HepG2 (cell line): Measurements from ENCODE around the gene PLIN5. TPM values are rescaled to one million over a fixed set of nuclear protein-coding genes. Genes with fewer than 3 reads are reported as not detected.
A peak's percentile ranks its signal among the peaks of the same experiment; 100 is the strongest.

Experiments
- CREB1 ChIP-seq, 2 experiments: fragments of 450-650 bp in 1 of 2; IDR thresholded peaks; 2 replicates each; pipeline ENCODE4 v1.6.1; 2016 to 2017; ENCODE audit warnings: control low read depth in 1 of 2, mild to moderate bottlenecking in 1 of 2, missing compliant biosample characterization in 1 of 2, missing genetic modification characterization in 1 of 2
- DR1 ChIP-seq: sonication (generic); formaldehyde crosslinking; IDR thresholded peaks from 2 replicates; pipeline ENCODE4 v1.8.0; 2021; ENCODE audit warnings: mild to moderate bottlenecking, missing genetic modification reagents, inconsistent platforms
- KLF9 ChIP-seq: IDR thresholded peaks from 2 replicates; pipeline ENCODE4 v1.6.1; 2016; ENCODE audit warnings: low read depth
- TBX2 ChIP-seq: sonication (generic); formaldehyde crosslinking; IDR thresholded peaks from 2 replicates; pipeline ENCODE4 v1.5.0; 2020; ENCODE audit warnings: missing genetic modification reagents, mild to moderate bottlenecking, borderline replicate concordance
- ZSCAN31 ChIP-seq: sonication (generic); formaldehyde crosslinking; IDR thresholded peaks from 2 replicates; pipeline ENCODE4 v1.5.0; 2020; ENCODE audit warnings: low read depth, mild to moderate bottlenecking, missing genetic modification reagents
- polyA plus RNA-seq, 8 experiments: library from polyadenylated mRNA; depleted of rRNA in 3 of 8; stranded (reverse) in 7 of 8; unstranded in 1 of 8; fragments of >200 nt; fragmentation: Illumina TruSeq in 4 of 8; extraction: Trizol in 4 of 8; gene quantifications; 2 replicates each; pipeline versions ENCODE4 v1.2.1 to v1.2.3, GENCODE V29; 2011 to 2016; ENCODE audit warnings: low read depth in 4 of 8, missing spikeins in 1 of 8, mixed read lengths in 1 of 8; ENCODE audit not compliant: insufficient read depth in 1 of 8
- total RNA-seq, 5 experiments: library from RNA; depleted of rRNA; stranded (reverse); fragments of >200 nt; fragmentation: Illumina TruSeq; extraction: Trizol; gene quantifications; 2 replicates each; pipeline ENCODE4 v1.2.3, GENCODE V29; 2016; ENCODE audit warnings: low read depth in 1 of 5
- TF ChIP-seq, protein P1 (sequence below): IDR thresholded peaks from 2 replicates; pipeline ENCODE4 v1.6.1; 2016
- TF ChIP-seq, protein P2 (sequence below): sonication (generic); formaldehyde crosslinking; IDR thresholded peaks from 2 replicates; pipeline ENCODE4 v1.4.0; 2020; ENCODE audit warnings: missing genetic modification reagents, borderline replicate concordance
- TF ChIP-seq, protein P3 (sequence below): sonication (generic); formaldehyde crosslinking; conservative IDR thresholded peaks from 2 replicates; pipeline ENCODE4 v1.4.0; 2020; ENCODE audit warnings: missing genetic modification reagents

Gene PLIN5
- total and polyA plus RNA-seq, 2 of the 13 experiments (the other 11 are each of a cell fraction or from before 2014, with no cell fraction given) = 1.8 to 4.8 TPM

DNA sequence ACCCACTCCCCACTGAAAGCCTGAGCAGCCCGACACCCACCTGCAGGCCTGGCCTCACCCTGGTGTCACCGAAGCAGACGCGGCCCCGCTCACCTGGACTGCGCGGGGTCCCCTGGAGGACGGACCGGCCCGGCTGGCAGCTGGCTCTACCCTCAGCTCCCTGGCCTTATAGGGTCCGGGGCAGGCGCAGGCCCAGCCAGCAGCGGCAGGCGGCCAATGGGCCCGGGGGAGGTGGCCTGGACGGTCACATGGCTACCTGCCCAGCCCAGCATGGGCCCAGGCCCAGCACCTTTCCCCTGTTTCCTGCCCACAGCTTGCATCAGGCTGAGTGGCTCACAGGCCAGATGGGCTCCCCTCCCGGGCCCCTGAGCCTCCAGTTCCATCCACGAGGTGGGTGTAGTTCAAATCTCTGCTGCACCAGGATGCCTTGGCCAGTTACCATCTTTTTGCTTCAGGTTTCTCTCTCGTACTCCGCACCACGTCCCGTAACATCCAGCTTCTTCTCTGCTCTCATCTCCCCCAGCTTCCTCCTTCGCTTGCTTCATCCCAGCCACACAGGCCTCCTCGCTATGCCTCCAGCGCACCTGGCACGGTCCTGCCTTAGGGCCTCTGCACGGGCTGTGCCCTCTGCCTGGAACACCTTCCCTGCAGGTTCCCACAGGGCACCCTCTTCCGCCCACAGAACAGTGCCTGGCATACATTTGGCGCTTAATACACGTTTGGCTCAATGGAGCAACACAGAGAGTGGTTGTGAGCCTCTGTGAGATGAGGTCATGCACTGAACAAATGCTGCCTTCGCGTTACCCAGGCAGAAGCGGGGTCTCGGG lies 16.5 kb downstream of the PLIN5 start, which contains the start of gene PLIN4 (continued):
- TF ChIP-seq, protein P1, sequence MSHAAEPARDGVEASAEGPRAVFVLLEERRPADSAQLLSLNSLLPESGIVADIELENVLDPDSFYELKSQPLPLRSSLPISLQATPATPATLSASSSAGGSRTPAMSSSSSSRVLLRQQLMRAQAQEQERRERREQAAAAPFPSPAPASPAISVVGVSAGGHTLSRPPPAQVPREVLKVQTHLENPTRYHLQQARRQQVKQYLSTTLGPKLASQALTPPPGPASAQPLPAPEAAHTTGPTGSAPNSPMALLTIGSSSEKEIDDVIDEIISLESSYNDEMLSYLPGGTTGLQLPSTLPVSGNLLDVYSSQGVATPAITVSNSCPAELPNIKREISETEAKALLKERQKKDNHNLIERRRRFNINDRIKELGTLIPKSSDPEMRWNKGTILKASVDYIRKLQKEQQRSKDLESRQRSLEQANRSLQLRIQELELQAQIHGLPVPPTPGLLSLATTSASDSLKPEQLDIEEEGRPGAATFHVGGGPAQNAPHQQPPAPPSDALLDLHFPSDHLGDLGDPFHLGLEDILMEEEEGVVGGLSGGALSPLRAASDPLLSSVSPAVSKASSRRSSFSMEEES = peak; percentile 74
- no peak; the same call in 1 of the 2 replicates for TF ChIP-seq TBX2 (CRISPR knock-in tag)
- TF ChIP-seq, protein P2, sequence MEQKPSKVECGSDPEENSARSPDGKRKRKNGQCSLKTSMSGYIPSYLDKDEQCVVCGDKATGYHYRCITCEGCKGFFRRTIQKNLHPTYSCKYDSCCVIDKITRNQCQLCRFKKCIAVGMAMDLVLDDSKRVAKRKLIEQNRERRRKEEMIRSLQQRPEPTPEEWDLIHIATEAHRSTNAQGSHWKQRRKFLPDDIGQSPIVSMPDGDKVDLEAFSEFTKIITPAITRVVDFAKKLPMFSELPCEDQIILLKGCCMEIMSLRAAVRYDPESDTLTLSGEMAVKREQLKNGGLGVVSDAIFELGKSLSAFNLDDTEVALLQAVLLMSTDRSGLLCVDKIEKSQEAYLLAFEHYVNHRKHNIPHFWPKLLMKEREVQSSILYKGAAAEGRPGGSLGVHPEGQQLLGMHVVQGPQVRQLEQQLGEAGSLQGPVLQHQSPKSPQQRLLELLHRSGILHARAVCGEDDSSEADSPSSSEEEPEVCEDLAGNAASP (CRISPR knock-in tag) = 0 out of 2 replicates have a peak, but pooled peaks have one; percentile 18
- TF ChIP-seq, protein P3, sequence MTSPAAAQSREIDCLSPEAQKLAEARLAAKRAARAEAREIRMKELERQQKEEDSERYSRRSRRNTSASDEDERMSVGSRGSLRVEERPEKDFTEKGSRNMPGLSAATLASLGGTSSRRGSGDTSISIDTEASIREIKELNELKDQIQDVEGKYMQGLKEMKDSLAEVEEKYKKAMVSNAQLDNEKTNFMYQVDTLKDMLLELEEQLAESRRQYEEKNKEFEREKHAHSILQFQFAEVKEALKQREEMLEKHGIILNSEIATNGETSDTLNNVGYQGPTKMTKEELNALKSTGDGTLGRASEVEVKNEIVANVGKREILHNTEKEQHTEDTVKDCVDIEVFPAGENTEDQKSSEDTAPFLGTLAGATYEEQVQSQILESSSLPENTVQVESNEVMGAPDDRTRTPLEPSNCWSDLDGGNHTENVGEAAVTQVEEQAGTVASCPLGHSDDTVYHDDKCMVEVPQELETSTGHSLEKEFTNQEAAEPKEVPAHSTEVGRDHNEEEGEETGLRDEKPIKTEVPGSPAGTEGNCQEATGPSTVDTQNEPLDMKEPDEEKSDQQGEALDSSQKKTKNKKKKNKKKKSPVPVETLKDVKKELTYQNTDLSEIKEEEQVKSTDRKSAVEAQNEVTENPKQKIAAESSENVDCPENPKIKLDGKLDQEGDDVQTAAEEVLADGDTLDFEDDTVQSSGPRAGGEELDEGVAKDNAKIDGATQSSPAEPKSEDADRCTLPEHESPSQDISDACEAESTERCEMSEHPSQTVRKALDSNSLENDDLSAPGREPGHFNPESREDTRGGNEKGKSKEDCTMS (CRISPR knock-in tag) = no peak
- no peak for TF ChIP-seq ZSCAN31 (CRISPR knock-in tag)
- TF ChIP-seq CREB1 (IDR thresholded peaks at IDR 0.05) = no peak
- no peak for TF ChIP-seq CREB1 (CRISPR knock-in tag; IDR thresholded peaks at IDR 0.05)
- TF ChIP-seq DR1 (CRISPR knock-in tag) = peak; percentile 75; the same call in 1 of the 2 replicates
- no peak for TF ChIP-seq KLF9 (CRISPR knock-in tag)
